SK-N-SH (cell line): ENCODE data around the gene LINGO4. TPM values are rescaled to one million over a fixed set of nuclear protein-coding genes. Genes with fewer than 3 reads are reported as not detected.

ENCODE experiments used
- CTCF ChIA-PET: fragments of 300-600, 350-600 bp; formaldehyde crosslinking; extraction: SDS; loops from one replicate; lab custom pipeline; 2021; lab: Yijun Ruan, JAX
- POLR2A ChIA-PET: fragments of 350-600 bp; sonication (Branson Sonifier 250); formaldehyde crosslinking; extraction: SDS; loops from one replicate; lab custom pipeline; 2020; ENCODE audit warnings: antibody characterized with exemption, inconsistent platforms; lab: Yijun Ruan, JAX
- DNase-seq: peaks from one replicate; pipeline ENCODE4 v3.0.0; 2012
- H2AFZ ChIP-seq: fragments of 200-600 bp; sonication (generic); 2 replicates; pipeline ENCODE4 v1.8.1; 2016; ENCODE audit warnings: antibody characterized with exemption, mild to moderate bottlenecking, low read depth
- H3F3A ChIP-seq: fragments of 200-600 bp; sonication (generic); replicated peaks from 2 replicates; pipeline ENCODE3; 2016; ENCODE audit warnings: antibody characterized with exemption, mild to moderate bottlenecking; ENCODE audit not compliant: insufficient read depth
- H3K27ac ChIP-seq, 2 experiments: fragments of 200-500 bp in 1 of 2; fragments of 200-600 bp in 1 of 2; sonication (Bioruptor generic) in 1 of 2; sonication (generic), shearing (Covaris generic) in 1 of 2; 2 replicates each; pipeline versions ENCODE4 v1.5.1 to v1.6.1; 2014 to 2016; ENCODE audit warnings: low read depth in 2 of 2, inconsistent platforms in 1 of 2, low read length in 1 of 2, mild to moderate bottlenecking in 1 of 2, mixed read lengths in 1 of 2
- H3K27me3 ChIP-seq: fragments of 200-600 bp; sonication (generic), shearing (Covaris generic); 2 replicates; pipeline ENCODE4 v1.6.1; 2016; ENCODE audit warnings: mixed run types; ENCODE audit not compliant: insufficient read depth
- H3K36me3 ChIP-seq, 2 experiments: fragments of 200-500 bp in 1 of 2; fragments of 200-600 bp in 1 of 2; sonication (Bioruptor generic) in 1 of 2; sonication (generic) in 1 of 2; replicated peaks in 1 of 2; 2 replicates each; pipeline versions ENCODE3 to v1.5.1; 2014 to 2016; ENCODE audit warnings: low read length in 1 of 2, mild to moderate bottlenecking in 1 of 2; ENCODE audit not compliant: insufficient read depth in 2 of 2, control insufficient read depth in 1 of 2
- H3K4me1 ChIP-seq, 2 experiments: fragments of 200-500 bp in 1 of 2; fragments of 200-600 bp in 1 of 2; sonication (Bioruptor generic) in 1 of 2; sonication (generic), shearing (Covaris generic) in 1 of 2; 2 replicates each; pipeline versions ENCODE4 v1.5.1 to v1.6.1; 2014 to 2016; ENCODE audit warnings: low read depth in 1 of 2, low read length in 1 of 2, mixed run types in 1 of 2; ENCODE audit not compliant: insufficient read depth in 2 of 2, control insufficient read depth in 1 of 2
- H3K4me2 ChIP-seq: fragments of 200-600 bp; sonication (generic), shearing (Covaris generic); 2 replicates; pipeline ENCODE4 v1.6.1; 2017; ENCODE audit warnings: mixed run types
- H3K4me3 ChIP-seq, 2 experiments: fragments of 200-500 bp in 1 of 2; fragments of 200-600 bp in 1 of 2; sonication (Bioruptor generic) in 1 of 2; sonication (generic), shearing (Covaris generic) in 1 of 2; 2 replicates each; pipeline versions ENCODE4 v1.5.1 to v1.8.1; 2014 to 2016; ENCODE audit warnings: low read depth in 2 of 2, inconsistent platforms in 1 of 2, low read length in 1 of 2, mild to moderate bottlenecking in 1 of 2, mixed read lengths in 1 of 2, moderate library complexity in 1 of 2
- H3K79me2 ChIP-seq: fragments of 200-600 bp; sonication (generic); 2 replicates; pipeline ENCODE4 v1.8.1; 2017; ENCODE audit warnings: mild to moderate bottlenecking; ENCODE audit not compliant: insufficient read depth
- H3K9ac ChIP-seq: fragments of 200-600 bp; sonication (generic); 2 replicates; pipeline ENCODE4 v1.6.1; 2017; ENCODE audit warnings: mixed run types
- H3K9me2 ChIP-seq: fragments of 200-600 bp; sonication (generic); 2 replicates; pipeline ENCODE4 v1.6.1; 2017; ENCODE audit warnings: mixed run types
- H3K9me3 ChIP-seq: fragments of 200-600 bp; sonication (generic); 2 replicates; pipeline ENCODE4 v1.6.1; 2017; ENCODE audit warnings: mixed run types, mild to moderate bottlenecking, moderate library complexity
- H4K20me1 ChIP-seq: fragments of 200-600 bp; sonication (generic); 2 replicates; pipeline ENCODE4 v1.6.1; 2017; ENCODE audit warnings: mild to moderate bottlenecking, mixed run types; ENCODE audit not compliant: insufficient read depth
- ELF1 ChIP-seq: IDR thresholded peaks from 2 replicates; pipeline ENCODE4 v1.4.0; 2012
- EZH2phosphoT487 ChIP-seq: fragments of 200-600 bp; sonication (generic); IDR thresholded peaks from 2 replicates; pipeline ENCODE4 v1.6.1; 2017; ENCODE audit warnings: low read depth, mixed run types, mild to moderate bottlenecking, antibody characterized with exemption, moderate library complexity, borderline replicate concordance
- FOSL2 ChIP-seq: IDR thresholded peaks from 2 replicates; pipeline ENCODE4 v1.4.0; 2012; ENCODE audit warnings: low read depth, mild to moderate bottlenecking, moderate library complexity, borderline replicate concordance
- FOXJ3 ChIP-seq: sonication (generic); formaldehyde crosslinking; IDR thresholded peaks from 2 replicates; pipeline ENCODE4 v1.5.1; 2020; ENCODE audit warnings: mild to moderate bottlenecking, missing genetic modification reagents
- GABPA ChIP-seq: IDR thresholded peaks from 2 replicates; pipeline ENCODE4 v1.4.0; 2012; ENCODE audit warnings: low read depth, mild to moderate bottlenecking
- GATA2 ChIP-seq: sonication (generic); formaldehyde crosslinking; IDR thresholded peaks from 2 replicates; pipeline ENCODE4 v1.5.0; 2020; ENCODE audit warnings: mild to moderate bottlenecking, missing genetic modification reagents
- JUND ChIP-seq: IDR thresholded peaks from 2 replicates; pipeline ENCODE4 v1.4.0; 2012
- MXI1 ChIP-seq: IDR thresholded peaks from 2 replicates; pipeline ENCODE4 v1.6.1; 2012; ENCODE audit warnings: mild to moderate bottlenecking, low read depth, low read length, improper control_type of control experiment
- NFIC ChIP-seq: IDR thresholded peaks from 2 replicates; pipeline ENCODE4 v1.4.0; 2012; ENCODE audit warnings: borderline replicate concordance
- RAD21 ChIP-seq: IDR thresholded peaks from 2 replicates; pipeline ENCODE4 v1.6.1; 2012; ENCODE audit warnings: mild to moderate bottlenecking, low read length
- REST ChIP-seq: IDR thresholded peaks from 2 replicates; pipeline ENCODE4 v1.6.1; 2012; ENCODE audit warnings: mild to moderate bottlenecking, low read depth, low read length, moderate library complexity
- RFX5 ChIP-seq: IDR thresholded peaks from 2 replicates; pipeline ENCODE4 v1.6.1; 2012; ENCODE audit warnings: mild to moderate bottlenecking, improper control_type of control experiment, low read length
- TAF1 ChIP-seq: IDR thresholded peaks from 2 replicates; pipeline ENCODE4 v1.6.1; 2012; ENCODE audit warnings: low read depth, mild to moderate bottlenecking, low read length, moderate library complexity, borderline replicate concordance
- TCF12 ChIP-seq: IDR thresholded peaks from 2 replicates; pipeline ENCODE4 v1.4.0; 2012
- TEAD4 ChIP-seq: IDR thresholded peaks from 2 replicates; pipeline ENCODE4 v1.4.0; 2012; ENCODE audit warnings: mild to moderate bottlenecking, borderline replicate concordance; ENCODE audit not compliant: insufficient read depth
- USF2 ChIP-seq: fragments of 150-350 bp; IDR thresholded peaks from 2 replicates; pipeline ENCODE4 v1.6.1; 2017; ENCODE audit warnings: antibody characterized with exemption, low read length, low read depth, borderline replicate concordance
- YY1 ChIP-seq: IDR thresholded peaks from 2 replicates; pipeline ENCODE4 v1.4.0; 2012; ENCODE audit warnings: low read depth, mild to moderate bottlenecking
- WGBS: methylation state at CpG from one replicate; pipeline ENCODE4 v1.1.6; 2017; ENCODE audit warnings: low lambda C conversion rate; 5-methylcytosine and 5-hydroxymethylcytosine counted together
- polyA plus RNA-seq, 3 experiments: library from polyadenylated mRNA; depleted of rRNA; stranded (reverse); fragments of >200 nt; gene quantifications; 2 replicates each; pipeline ENCODE4 v1.2.3, GENCODE V29; 2012
- TF ChIP-seq, protein P1 (sequence below): fragments of 150-350 bp; IDR thresholded peaks from 2 replicates; pipeline ENCODE4 v1.6.1; 2016; ENCODE audit warnings: mild to moderate bottlenecking, low read depth, low read length
- TF ChIP-seq, protein P2 (sequence below): IDR thresholded peaks from 2 replicates; pipeline ENCODE4; 2012
- TF ChIP-seq, protein P3 (sequence below): IDR thresholded peaks from 2 replicates; pipeline ENCODE4 v1.4.0; 2012; ENCODE audit warnings: low read depth, borderline replicate concordance

The LINGO4 gene
- polyA plus RNA-seq, 1 of the 3 experiments (the other 2 are of a cell fraction): not detected

DNA sequence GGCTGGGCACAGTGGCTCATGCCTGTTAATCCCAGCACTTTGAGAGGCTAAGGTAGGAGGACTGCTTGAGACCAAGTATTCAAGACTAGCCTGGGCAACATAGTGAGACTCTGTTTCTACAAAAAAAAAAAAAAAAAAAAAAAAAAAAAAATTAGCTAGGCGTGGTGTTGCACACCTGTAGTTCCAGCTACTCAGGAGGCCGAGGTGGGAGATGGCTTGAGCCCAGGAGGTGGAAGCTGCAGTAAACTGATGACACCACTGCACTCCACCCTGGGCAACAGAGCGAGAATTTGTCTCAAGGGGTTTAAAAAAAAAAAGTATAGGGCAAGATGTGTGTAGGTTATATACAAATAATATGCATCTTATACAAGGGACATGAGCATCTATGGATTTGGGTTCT lies 17.5 kb downstream of the LINGO4 start:
- TF ChIP-seq YY1: no peak
- no peak for TF ChIP-seq JUND
- TF ChIP-seq TEAD4: no peak
- TF ChIP-seq, protein P1, sequence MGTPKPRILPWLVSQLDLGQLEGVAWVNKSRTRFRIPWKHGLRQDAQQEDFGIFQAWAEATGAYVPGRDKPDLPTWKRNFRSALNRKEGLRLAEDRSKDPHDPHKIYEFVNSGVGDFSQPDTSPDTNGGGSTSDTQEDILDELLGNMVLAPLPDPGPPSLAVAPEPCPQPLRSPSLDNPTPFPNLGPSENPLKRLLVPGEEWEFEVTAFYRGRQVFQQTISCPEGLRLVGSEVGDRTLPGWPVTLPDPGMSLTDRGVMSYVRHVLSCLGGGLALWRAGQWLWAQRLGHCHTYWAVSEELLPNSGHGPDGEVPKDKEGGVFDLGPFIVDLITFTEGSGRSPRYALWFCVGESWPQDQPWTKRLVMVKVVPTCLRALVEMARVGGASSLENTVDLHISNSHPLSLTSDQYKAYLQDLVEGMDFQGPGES: no peak
- TF ChIP-seq, protein P2, sequence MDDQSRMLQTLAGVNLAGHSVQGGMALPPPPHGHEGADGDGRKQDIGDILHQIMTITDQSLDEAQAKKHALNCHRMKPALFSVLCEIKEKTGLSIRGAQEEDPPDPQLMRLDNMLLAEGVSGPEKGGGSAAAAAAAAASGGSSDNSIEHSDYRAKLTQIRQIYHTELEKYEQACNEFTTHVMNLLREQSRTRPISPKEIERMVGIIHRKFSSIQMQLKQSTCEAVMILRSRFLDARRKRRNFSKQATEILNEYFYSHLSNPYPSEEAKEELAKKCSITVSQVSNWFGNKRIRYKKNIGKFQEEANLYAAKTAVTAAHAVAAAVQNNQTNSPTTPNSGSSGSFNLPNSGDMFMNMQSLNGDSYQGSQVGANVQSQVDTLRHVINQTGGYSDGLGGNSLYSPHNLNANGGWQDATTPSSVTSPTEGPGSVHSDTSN: no peak
- no peak for TF ChIP-seq EZH2phosphoT487
- no peak for TF ChIP-seq TAF1
- TF ChIP-seq FOXJ3: no peak
- TF ChIP-seq NFIC: no peak
- TF ChIP-seq, protein P3, sequence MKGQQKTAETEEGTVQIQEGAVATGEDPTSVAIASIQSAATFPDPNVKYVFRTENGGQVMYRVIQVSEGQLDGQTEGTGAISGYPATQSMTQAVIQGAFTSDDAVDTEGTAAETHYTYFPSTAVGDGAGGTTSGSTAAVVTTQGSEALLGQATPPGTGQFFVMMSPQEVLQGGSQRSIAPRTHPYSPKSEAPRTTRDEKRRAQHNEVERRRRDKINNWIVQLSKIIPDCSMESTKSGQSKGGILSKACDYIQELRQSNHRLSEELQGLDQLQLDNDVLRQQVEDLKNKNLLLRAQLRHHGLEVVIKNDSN: no peak
- no peak for TF ChIP-seq GATA2 (CRISPR knock-in tag)
- TF ChIP-seq TCF12: no peak
- no peak for TF ChIP-seq RFX5
- TF ChIP-seq REST: no peak
- no peak for TF ChIP-seq ELF1
- TF ChIP-seq FOSL2: no peak
- no peak for TF ChIP-seq RAD21
- no peak for TF ChIP-seq USF2
- TF ChIP-seq MXI1: no peak
- no peak for TF ChIP-seq GABPA
- Histone ChIP-seq H3K9ac (no peak overlapping the region), H3K27ac (no peak overlapping the region), H2AFZ (no peak overlapping the region), H3K9me3 (no peaks in the 10 kb centered on the region), H3K4me1 (peaks cover 0 to 5% of the 10 kb centered on the region in 2 experiments; a peak in 2 of 4 replicates), H4K20me1 (no peaks in the 10 kb centered on the region), H3K36me3 (no peaks in the 10 kb centered on the region), H3K4me3 (no peak overlapping the region), H3K27me3 (no peaks in the 10 kb centered on the region), H3K4me2 (no peak overlapping the region), H3K9me2 (no peaks in the 10 kb centered on the region), H3K79me2 (no peaks in the 10 kb centered on the region), H3F3A (peaks cover 3% of the 10 kb centered on the region)
- POLR2A ChIA-PET: interaction anchor here (0.6 kb wide), 1 partner anchor 248 kb away, joined by 4 read pairs; no protein-coding TSS in a partner anchor
- CTCF ChIA-PET: interaction anchor here (0.9 kb wide), 1 partner anchor 95 kb away, joined by 3 read pairs; no protein-coding TSS in a partner anchor
- WGBS: 70% methylated on average over 3 of the region's 3 CpGs
- no peak for DNase-seq
